Nephron progenitor cell (in vitro differentiated cells): ENCODE measurements around the gene PHKA1.

ENCODE experiments used
- DNase-seq: peaks from one replicate; pipeline ENCODE4 v3.0.0; 2021
- H3K27ac Mint-ChIP-seq: 2 replicates; pipeline ENCODE4 v1.8.0; 2021; ENCODE audit warnings: mild to moderate bottlenecking, moderate library complexity, mixed read lengths
- H3K27me3 Mint-ChIP-seq: 2 replicates; pipeline ENCODE4 v1.8.0; 2021; ENCODE audit warnings: mild to moderate bottlenecking, low read depth, mixed read lengths; ENCODE audit not compliant: poor library complexity
- H3K36me3 Mint-ChIP-seq: 2 replicates; pipeline ENCODE4 v1.8.0; 2021; ENCODE audit warnings: low read depth, mixed read lengths
- H3K4me1 Mint-ChIP-seq: 2 replicates; pipeline ENCODE4 v1.8.0; 2021; ENCODE audit warnings: mixed read lengths
- H3K4me3 Mint-ChIP-seq: 2 replicates; pipeline ENCODE4 v1.8.0; 2021; ENCODE audit warnings: mild to moderate bottlenecking, moderate library complexity, mixed read lengths
- H3K9me3 Mint-ChIP-seq: 2 replicates; pipeline ENCODE4 v1.8.0; 2021; ENCODE audit warnings: mild to moderate bottlenecking, moderate library complexity, mixed read lengths
- TF ChIP-seq, protein P1 (sequence below): fragments of 200-600 bp; sonication (generic); IDR thresholded peaks from 2 replicates; pipeline ENCODE4 v1.5.0; 2021; ENCODE audit warnings: antibody characterized with exemption

Gene PHKA1

DNA sequence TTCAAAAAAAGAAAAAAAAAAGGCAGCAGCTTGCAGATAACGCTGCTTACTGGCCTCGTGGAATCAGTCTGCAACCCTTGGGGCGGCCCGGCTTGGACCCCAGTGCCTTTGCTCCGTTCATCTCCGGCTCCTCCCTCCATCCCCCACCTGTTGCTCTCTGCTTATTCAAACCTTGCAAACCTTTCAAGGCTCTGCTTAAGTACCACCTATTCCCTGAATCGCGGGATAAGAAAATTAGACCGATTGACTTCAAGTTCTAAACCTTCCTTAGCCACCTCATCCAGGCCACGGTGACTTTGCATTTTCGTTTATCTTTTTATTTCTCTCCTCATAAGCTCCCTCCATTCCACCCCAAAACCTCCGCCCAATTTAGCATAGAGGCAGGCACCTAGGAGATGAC is 1.4 kb upstream of the PHKA1 start:
- DNase-seq: no peak
- H3K36me3 Mint-ChIP-seq: peaks cover 4% of the 10 kb centered on the region
- peaks cover 28% of the 10 kb centered on the region for H3K4me1 Mint-ChIP-seq
- TF ChIP-seq, protein P1, sequence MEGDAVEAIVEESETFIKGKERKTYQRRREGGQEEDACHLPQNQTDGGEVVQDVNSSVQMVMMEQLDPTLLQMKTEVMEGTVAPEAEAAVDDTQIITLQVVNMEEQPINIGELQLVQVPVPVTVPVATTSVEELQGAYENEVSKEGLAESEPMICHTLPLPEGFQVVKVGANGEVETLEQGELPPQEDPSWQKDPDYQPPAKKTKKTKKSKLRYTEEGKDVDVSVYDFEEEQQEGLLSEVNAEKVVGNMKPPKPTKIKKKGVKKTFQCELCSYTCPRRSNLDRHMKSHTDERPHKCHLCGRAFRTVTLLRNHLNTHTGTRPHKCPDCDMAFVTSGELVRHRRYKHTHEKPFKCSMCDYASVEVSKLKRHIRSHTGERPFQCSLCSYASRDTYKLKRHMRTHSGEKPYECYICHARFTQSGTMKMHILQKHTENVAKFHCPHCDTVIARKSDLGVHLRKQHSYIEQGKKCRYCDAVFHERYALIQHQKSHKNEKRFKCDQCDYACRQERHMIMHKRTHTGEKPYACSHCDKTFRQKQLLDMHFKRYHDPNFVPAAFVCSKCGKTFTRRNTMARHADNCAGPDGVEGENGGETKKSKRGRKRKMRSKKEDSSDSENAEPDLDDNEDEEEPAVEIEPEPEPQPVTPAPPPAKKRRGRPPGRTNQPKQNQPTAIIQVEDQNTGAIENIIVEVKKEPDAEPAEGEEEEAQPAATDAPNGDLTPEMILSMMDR: no peak
- H3K9me3 Mint-ChIP-seq: peaks cover 54% of the 10 kb centered on the region
- H3K27me3 Mint-ChIP-seq: no peaks in the 10 kb centered on the region
- no peak overlapping the region for H3K27ac Mint-ChIP-seq
- peak overlapping the region; percentile 61 for H3K4me3 Mint-ChIP-seq

DNA sequence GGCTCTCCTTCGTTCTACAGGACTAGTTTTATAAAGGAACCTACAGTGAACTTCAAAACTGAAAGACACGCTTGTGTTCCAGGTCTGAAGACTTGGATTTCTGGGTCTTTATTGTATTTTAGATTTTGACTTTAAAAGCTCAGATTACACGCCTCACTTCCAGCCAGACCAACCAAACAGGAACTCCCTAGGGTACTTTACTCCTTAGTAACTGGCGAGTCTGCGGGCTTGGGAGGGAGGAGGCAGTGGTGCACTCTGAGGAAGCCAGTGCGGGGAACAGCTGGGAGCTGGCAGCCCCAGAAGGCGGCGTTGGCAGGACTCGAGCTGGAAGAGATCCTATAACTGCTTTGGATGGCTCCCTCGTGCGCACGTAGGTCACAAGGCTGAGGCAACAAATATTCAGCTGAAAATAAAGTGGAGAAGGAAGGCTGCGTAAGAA is 391 bp upstream of the PHKA1 start:
- peak; percentile 40 for DNase-seq
- TF ChIP-seq, protein P1: no peak
- Mint-ChIP-seq H3K27me3 (peaks cover 3% of the 10 kb centered on the region), H3K9me3 (peaks cover 52% of the 10 kb centered on the region), H3K36me3 (peaks cover 6% of the 10 kb centered on the region), H3K27ac (peak overlapping the region; percentile 95), H3K4me3 (peak overlapping the region; percentile 85), H3K4me1 (peaks cover 28% of the 10 kb centered on the region)

DNA sequence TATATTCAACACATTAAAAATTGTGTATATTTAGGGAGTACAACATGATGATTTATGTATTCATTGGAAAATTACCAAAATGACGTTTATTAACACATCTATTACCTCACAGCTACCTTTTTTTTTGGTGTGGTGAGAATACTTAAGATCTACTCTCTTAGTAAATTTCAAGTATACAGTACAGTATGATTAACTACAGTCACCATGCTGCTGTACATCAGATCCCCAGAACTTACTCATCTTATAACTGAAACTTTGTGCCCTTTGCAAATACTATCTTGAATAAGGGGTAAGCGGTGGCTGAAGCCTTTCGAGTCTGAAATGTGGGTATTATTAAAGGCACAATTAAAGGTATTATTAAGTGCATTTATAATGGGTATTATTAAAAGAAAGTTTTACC is 976 bp downstream of the PHKA1 start:
- Mint-ChIP-seq H3K27ac (peak overlapping the region; percentile 11), H3K4me1 (peaks cover 28% of the 10 kb centered on the region), H3K36me3 (peaks cover 18% of the 10 kb centered on the region), H3K27me3 (peaks cover 3% of the 10 kb centered on the region), H3K9me3 (peaks cover 59% of the 10 kb centered on the region), H3K4me3 (peak overlapping the region; percentile 93)
- TF ChIP-seq, protein P1: no peak
- no peak for DNase-seq

DNA sequence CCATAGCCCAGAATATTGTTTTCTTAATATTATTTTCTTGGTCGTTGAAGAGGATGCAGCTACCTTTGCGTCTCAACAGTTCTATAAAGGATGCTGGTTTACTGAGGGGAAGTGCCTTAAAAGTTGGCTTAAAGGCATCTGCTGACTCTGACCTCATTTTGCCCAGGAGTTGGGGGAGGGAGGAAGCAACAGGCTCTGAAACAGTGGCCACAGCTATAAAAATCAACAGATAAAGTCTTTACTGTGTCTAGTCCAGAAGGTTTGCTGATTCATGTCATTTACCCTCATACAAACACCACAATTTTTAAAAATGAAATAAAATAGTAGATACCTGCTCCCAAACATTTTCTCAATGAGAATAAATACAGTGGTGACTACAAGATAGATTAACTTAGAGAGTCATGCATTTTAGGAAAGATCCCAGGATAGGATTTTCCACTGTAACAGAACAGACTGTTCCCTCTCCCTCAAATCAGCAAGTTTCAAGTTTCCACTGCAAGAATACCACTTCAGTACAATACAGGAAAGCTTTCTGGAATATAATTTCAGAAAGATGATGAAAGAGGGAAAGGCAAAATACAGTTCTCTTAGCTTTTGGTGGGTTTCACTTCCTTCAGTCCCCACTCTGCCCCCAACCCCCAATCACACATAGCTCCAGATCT is 1.9 kb downstream of the PHKA1 start:
- peaks cover 28% of the 10 kb centered on the region for H3K4me1 Mint-ChIP-seq
- TF ChIP-seq, protein P1: no peak
- peak overlapping the region; percentile 93 for H3K4me3 Mint-ChIP-seq
- H3K36me3 Mint-ChIP-seq: peaks cover 25% of the 10 kb centered on the region
- peaks cover 59% of the 10 kb centered on the region for H3K9me3 Mint-ChIP-seq
- peak overlapping the region; percentile 27 for H3K27ac Mint-ChIP-seq
- DNase-seq: no peak
- H3K27me3 Mint-ChIP-seq: peaks cover 3% of the 10 kb centered on the region

DNA sequence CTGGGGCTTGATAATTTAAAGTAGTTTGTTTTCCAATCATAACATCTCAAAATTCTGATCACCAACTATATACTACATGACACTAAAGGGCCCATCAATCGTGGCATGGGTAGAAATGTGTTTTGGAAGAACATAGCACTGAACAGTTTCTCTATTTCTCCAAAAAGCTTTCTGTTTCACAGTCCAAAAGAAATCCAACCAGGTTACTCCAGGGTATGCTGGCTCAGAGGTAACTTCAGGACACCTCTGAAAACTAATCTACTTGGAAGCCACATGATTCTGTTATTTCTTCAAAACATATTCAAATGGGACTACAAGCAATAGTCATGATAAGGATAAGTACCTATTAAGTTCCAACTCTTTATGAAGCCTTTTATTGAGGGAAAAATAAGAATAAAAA is 8.3 kb downstream of the PHKA1 start:
- H3K36me3 Mint-ChIP-seq: peaks cover 55% of the 10 kb centered on the region
- TF ChIP-seq, protein P1: no peak
- no peaks in the 10 kb centered on the region for H3K4me1 Mint-ChIP-seq
- peaks cover 3% of the 10 kb centered on the region for H3K27me3 Mint-ChIP-seq
- no peak overlapping the region for H3K27ac Mint-ChIP-seq
- no peak for DNase-seq
- H3K4me3 Mint-ChIP-seq: no peak overlapping the region
- peaks cover 54% of the 10 kb centered on the region for H3K9me3 Mint-ChIP-seq

DNA sequence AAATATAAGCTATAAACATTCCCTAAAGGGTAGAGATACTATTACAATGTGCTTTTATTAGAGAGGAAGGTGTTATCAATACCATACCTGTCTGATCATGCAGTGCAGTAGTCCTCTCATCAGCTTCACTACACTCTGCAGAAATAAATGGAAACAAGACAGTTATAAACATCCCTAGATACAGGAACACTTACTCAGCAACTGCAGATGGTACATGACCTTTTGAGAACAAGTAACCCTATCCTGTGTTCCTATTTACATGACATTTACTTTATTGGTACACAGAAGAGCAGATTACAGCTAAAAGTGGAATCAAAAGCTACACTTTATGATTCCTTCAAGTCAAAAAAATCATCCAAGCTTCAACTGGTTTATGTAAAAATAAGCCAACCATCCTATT is 9.0 kb downstream of the PHKA1 start:
- H3K27ac Mint-ChIP-seq: no peak overlapping the region
- peaks cover 3% of the 10 kb centered on the region for H3K27me3 Mint-ChIP-seq
- no peaks in the 10 kb centered on the region for H3K4me1 Mint-ChIP-seq
- peaks cover 62% of the 10 kb centered on the region for H3K36me3 Mint-ChIP-seq
- TF ChIP-seq, protein P1: no peak
- no peak for DNase-seq
- no peak overlapping the region for H3K4me3 Mint-ChIP-seq
- H3K9me3 Mint-ChIP-seq: peaks cover 60% of the 10 kb centered on the region
